ENCODE data around the gene ZNF768.

DNA sequence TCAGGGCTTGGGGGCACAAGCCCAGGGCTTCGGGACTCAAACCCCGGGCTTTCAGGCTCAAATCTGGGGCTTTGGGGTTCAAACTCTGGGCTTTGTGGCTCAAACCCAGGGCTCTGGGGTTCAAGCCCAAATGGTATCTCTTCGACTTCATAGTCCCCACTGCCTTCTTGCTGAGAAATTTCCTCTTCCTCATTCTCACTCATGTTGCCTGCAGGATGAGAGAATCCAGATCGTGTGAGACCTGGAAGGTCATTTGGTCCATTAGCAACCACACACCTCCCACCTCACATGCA lies 576 bp downstream of the ZNF768 start:
- TF ChIP-seq, protein P1, sequence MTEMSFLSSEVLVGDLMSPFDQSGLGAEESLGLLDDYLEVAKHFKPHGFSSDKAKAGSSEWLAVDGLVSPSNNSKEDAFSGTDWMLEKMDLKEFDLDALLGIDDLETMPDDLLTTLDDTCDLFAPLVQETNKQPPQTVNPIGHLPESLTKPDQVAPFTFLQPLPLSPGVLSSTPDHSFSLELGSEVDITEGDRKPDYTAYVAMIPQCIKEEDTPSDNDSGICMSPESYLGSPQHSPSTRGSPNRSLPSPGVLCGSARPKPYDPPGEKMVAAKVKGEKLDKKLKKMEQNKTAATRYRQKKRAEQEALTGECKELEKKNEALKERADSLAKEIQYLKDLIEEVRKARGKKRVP (CRISPR knock-in tag; IDR thresholded peaks at IDR 0.05): no peak
- TF ChIP-seq RXRA (CRISPR knock-in tag; IDR thresholded peaks at IDR 0.05) (no peak), TOPORS (CRISPR knock-in tag; IDR thresholded peaks at IDR 0.05) (no peak), SMAD3 (CRISPR knock-in tag; IDR thresholded peaks at IDR 0.05) (no peak)
- TF ChIP-seq, protein P2, sequence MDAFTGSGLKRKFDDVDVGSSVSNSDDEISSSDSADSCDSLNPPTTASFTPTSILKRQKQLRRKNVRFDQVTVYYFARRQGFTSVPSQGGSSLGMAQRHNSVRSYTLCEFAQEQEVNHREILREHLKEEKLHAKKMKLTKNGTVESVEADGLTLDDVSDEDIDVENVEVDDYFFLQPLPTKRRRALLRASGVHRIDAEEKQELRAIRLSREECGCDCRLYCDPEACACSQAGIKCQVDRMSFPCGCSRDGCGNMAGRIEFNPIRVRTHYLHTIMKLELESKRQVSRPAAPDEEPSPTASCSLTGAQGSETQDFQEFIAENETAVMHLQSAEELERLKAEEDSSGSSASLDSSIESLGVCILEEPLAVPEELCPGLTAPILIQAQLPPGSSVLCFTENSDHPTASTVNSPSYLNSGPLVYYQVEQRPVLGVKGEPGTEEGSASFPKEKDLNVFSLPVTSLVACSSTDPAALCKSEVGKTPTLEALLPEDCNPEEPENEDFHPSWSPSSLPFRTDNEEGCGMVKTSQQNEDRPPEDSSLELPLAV (CRISPR knock-in tag; conservative IDR thresholded peaks at IDR 0.05; ENCODE audit: low read depth): no peak
- TF ChIP-seq, protein P3, sequence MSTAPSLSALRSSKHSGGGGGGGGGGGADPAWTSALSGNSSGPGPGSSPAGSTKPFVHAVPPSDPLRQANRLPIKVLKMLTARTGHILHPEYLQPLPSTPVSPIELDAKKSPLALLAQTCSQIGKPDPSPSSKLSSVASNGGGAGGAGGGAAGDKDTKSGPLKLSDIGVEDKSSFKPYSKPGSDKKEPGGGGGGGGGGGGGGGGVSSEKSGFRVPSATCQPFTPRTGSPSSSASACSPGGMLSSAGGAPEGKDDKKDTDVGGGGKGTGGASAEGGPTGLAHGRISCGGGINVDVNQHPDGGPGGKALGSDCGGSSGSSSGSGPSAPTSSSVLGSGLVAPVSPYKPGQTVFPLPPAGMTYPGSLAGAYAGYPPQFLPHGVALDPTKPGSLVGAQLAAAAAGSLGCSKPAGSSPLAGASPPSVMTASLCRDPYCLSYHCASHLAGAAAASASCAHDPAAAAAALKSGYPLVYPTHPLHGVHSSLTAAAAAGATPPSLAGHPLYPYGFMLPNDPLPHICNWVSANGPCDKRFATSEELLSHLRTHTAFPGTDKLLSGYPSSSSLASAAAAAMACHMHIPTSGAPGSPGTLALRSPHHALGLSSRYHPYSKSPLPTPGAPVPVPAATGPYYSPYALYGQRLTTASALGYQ (CRISPR knock-in tag; IDR thresholded peaks at IDR 0.05): no peak

Data from HepG2 (cell line).